Activated T-cell treated with anti-CD3 and anti-CD28 coated beads, Interleukin-2, amount 50 U/mL, for 72 hours (primary cell): ENCODE data around the gene NEK3. TPM values are rescaled to one million over a fixed set of nuclear protein-coding genes. Genes with fewer than 3 reads are reported as not detected.
"Not testable (repeated sequence)": the region's sequence is repeated elsewhere in the genome, so short reads cannot be mapped to it uniquely, and the experiment has no call there.

Experiments
- ATAC-seq, 2 donors: fragments of 150-1000 bp; cut with Tn5 transposase; replicated peaks in 1 of 2; 2 replicates each; pipeline ENCODE4 v1.10.0; 2021; ENCODE audit warnings: moderate library complexity in 2 of 2, mild to moderate bottlenecking in 1 of 2
- DNase-seq, 2 donors: peaks; one replicate each; pipeline ENCODE4 v3.0.0; 2021 to 2022; ENCODE audit warnings: mixed read lengths in 1 of 2
- H3K27ac Mint-ChIP-seq: one replicate; pipeline ENCODE4 v1.8.0; 2022; ENCODE audit warnings: mild to moderate bottlenecking, moderate library complexity, mixed read lengths
- H3K27me3 Mint-ChIP-seq: one replicate; pipeline ENCODE4 v1.8.0; 2022; ENCODE audit warnings: low read depth, mixed read lengths
- H3K36me3 Mint-ChIP-seq, 2 donors: one replicate each; pipeline ENCODE4 v1.8.0; 2022; ENCODE audit warnings: mixed read lengths in 2 of 2, mild to moderate bottlenecking in 1 of 2; ENCODE audit not compliant: insufficient read depth in 2 of 2
- H3K4me1 Mint-ChIP-seq: one replicate; pipeline ENCODE4 v1.8.0; 2022; ENCODE audit warnings: low read depth, mixed read lengths
- H3K4me3 Mint-ChIP-seq, 2 donors: one replicate each; pipeline ENCODE4 v1.8.0; 2022; ENCODE audit warnings: mild to moderate bottlenecking in 2 of 2, mixed read lengths in 2 of 2, moderate library complexity in 2 of 2
- H3K9me3 Mint-ChIP-seq, 2 donors: one replicate each; pipeline ENCODE4 v1.8.0; 2022; ENCODE audit warnings: mixed read lengths in 2 of 2
- total RNA-seq, 2 donors: library from RNA; stranded (reverse); gene quantifications; one replicate each; pipeline ENCODE4 v1.2.3, GENCODE V29; 2022

Gene NEK3
- total RNA-seq, 2 donors from 2014 or later: 14.4 to 14.9 TPM

- DNase-seq (peak; percentile 66 to 75), ATAC-seq (peak; percentile 82)
- no peaks in the 10 kb centered on the region for H3K9me3 Mint-ChIP-seq
- H3K4me1 Mint-ChIP-seq: peaks cover 22% of the 10 kb centered on the region
- peak within 1 kb of the TSS; percentile 80 to 96 for H3K4me3 Mint-ChIP-seq
- no peak within 1 kb of the TSS for H3K27ac Mint-ChIP-seq
- H3K27me3 Mint-ChIP-seq: peaks cover 13% of the 10 kb centered on the region
- H3K36me3 Mint-ChIP-seq: no peaks in the 10 kb centered on the region
Observed at GRCh38 chr13:52128714-52129700, 30.4 kb downstream of the NEK3 start, which contains the start of gene NEK5. Gene NEK5, minus strand, starts transcription at chr13:52129073. Its CDS starts 1,591 bp downstream, at chr13:52127482.

- Mint-ChIP-seq H3K9me3 (no peaks in the 10 kb centered on the region), H3K27me3 (peaks cover 13% of the 10 kb centered on the region), H3K27ac (no peak overlapping the region), H3K4me3 (peak overlapping the region; percentile 80 to 96), H3K4me1 (peaks cover 22% of the 10 kb centered on the region), H3K36me3 (no peaks in the 10 kb centered on the region)
- DNase-seq (peak; percentile 53 to 68), ATAC-seq (peak; percentile 67 to 71)
Observed at GRCh38 chr13:52127783-52128702, 31.4 kb downstream of the NEK3 start.

GRCh38 chr13:52127378-52127777 lies 32.0 kb downstream of the NEK3 start:
- Mint-ChIP-seq H3K9me3 (no peaks in the 10 kb centered on the region), H3K27me3 (peaks cover 13% of the 10 kb centered on the region), H3K27ac (no peak overlapping the region), H3K4me3 (peak overlapping the region; percentile 80 to 96), H3K4me1 (peaks cover 22% of the 10 kb centered on the region), H3K36me3 (no peaks in the 10 kb centered on the region)
- peak; percentile 58 to 70 for ATAC-seq
- no peak for DNase-seq

GRCh38 chr13:52125547-52125946 lies 33.9 kb downstream of the NEK3 start:
- no peak overlapping the region for H3K27ac Mint-ChIP-seq
- no peaks in the 10 kb centered on the region for H3K9me3 Mint-ChIP-seq
- H3K4me3 Mint-ChIP-seq: no peak overlapping the region
- H3K4me1 Mint-ChIP-seq: peaks cover 22% of the 10 kb centered on the region
- no peaks in the 10 kb centered on the region for H3K36me3 Mint-ChIP-seq
- ATAC-seq: no peak
- no peak for DNase-seq
- peaks cover 13% of the 10 kb centered on the region for H3K27me3 Mint-ChIP-seq

GRCh38 chr13:52118595-52118994 lies 40.8 kb downstream of the NEK3 start:
- H3K36me3 Mint-ChIP-seq: no peaks in the 10 kb centered on the region
- H3K27ac Mint-ChIP-seq: no peak overlapping the region
- ATAC-seq (no peak), DNase-seq (no peak)
- no peak overlapping the region for H3K4me3 Mint-ChIP-seq
- peaks cover 14% of the 10 kb centered on the region for H3K27me3 Mint-ChIP-seq
- H3K4me1 Mint-ChIP-seq: no peaks in the 10 kb centered on the region
- no peaks in the 10 kb centered on the region for H3K9me3 Mint-ChIP-seq

GRCh38 chr13:52118095-52118494 lies 41.3 kb downstream of the NEK3 start:
- ATAC-seq: no peak
- no peak for DNase-seq
- Mint-ChIP-seq H3K27me3 (peaks cover 14% of the 10 kb centered on the region), H3K4me3 (no peak overlapping the region), H3K36me3 (no peaks in the 10 kb centered on the region), H3K27ac (no peak overlapping the region), H3K9me3 (no peaks in the 10 kb centered on the region), H3K4me1 (no peaks in the 10 kb centered on the region)

GRCh38 chr13:52112591-52112990 lies 46.8 kb downstream of the NEK3 start:
- Mint-ChIP-seq H3K4me1 (no peaks in the 10 kb centered on the region), H3K9me3 (no peaks in the 10 kb centered on the region), H3K4me3 (no peak overlapping the region), H3K27ac (no peak overlapping the region), H3K36me3 (no peaks in the 10 kb centered on the region), H3K27me3 (peaks cover 35% of the 10 kb centered on the region)
- DNase-seq (no peak), ATAC-seq (no peak)

GRCh38 chr13:52109116-52109670 lies 50.2 kb downstream of the NEK3 start:
- Mint-ChIP-seq H3K9me3 (no peaks in the 10 kb centered on the region), H3K27me3 (peaks cover 29% of the 10 kb centered on the region), H3K4me3 (no peak overlapping the region), H3K4me1 (no peaks in the 10 kb centered on the region), H3K27ac (no peak overlapping the region), H3K36me3 (peaks cover 0 to 1% of the 10 kb centered on the region in 2 donors)
- DNase-seq (no peak), ATAC-seq (no peak)

GRCh38 chr13:52105841-52106240 lies 53.6 kb downstream of the NEK3 start:
- Mint-ChIP-seq H3K4me1 (no peaks in the 10 kb centered on the region), H3K9me3 (no peaks in the 10 kb centered on the region), H3K4me3 (no peak overlapping the region), H3K27me3 (peaks cover 13% of the 10 kb centered on the region), H3K36me3 (peaks cover 0 to 1% of the 10 kb centered on the region in 2 donors), H3K27ac (no peak overlapping the region)
- DNase-seq (no peak), ATAC-seq (no peak)

- no peak overlapping the region for H3K4me3 Mint-ChIP-seq
Observed at GRCh38 chr13:52104624-52105023, 54.8 kb downstream of the NEK3 start.

GRCh38 chr13:52103386-52103785 lies 56.0 kb downstream of the NEK3 start:
- DNase-seq (no peak), ATAC-seq (no peak)
- Mint-ChIP-seq H3K4me1 (no peaks in the 10 kb centered on the region), H3K4me3 (no peak overlapping the region), H3K9me3 (no peaks in the 10 kb centered on the region), H3K27me3 (no peaks in the 10 kb centered on the region), H3K27ac (no peak overlapping the region), H3K36me3 (peaks cover 0 to 1% of the 10 kb centered on the region in 2 donors)

More at GRCh38 chr13:52104624-52105023, 54.8 kb downstream of the NEK3 start:
- H3K9me3 Mint-ChIP-seq: no peaks in the 10 kb centered on the region
- ATAC-seq (peak; percentile 50 to 58), DNase-seq (no peak)
- peaks cover under 1% of the 10 kb centered on the region for H3K27me3 Mint-ChIP-seq
- H3K27ac Mint-ChIP-seq: no peak overlapping the region
- peaks cover 0 to 1% of the 10 kb centered on the region in 2 donors for H3K36me3 Mint-ChIP-seq
- H3K4me1 Mint-ChIP-seq: no peaks in the 10 kb centered on the region

- H3K27me3 Mint-ChIP-seq, H3K36me3 Mint-ChIP-seq, H3K9me3 Mint-ChIP-seq, DNase-seq, H3K4me1 Mint-ChIP-seq, H3K4me3 Mint-ChIP-seq, ATAC-seq, H3K27ac Mint-ChIP-seq: not testable (repeated sequence)
Observed at GRCh38 chr13:52102423-52102822, 57.0 kb downstream of the NEK3 start.
